ENCODE data around the gene HECTD4. TPM values are rescaled to one million over a fixed set of nuclear protein-coding genes. Genes with fewer than 3 reads are reported as not detected.

HECTD4 gene
- total RNA-seq, 1 donor from 2014 or later: 66.0 TPM

DNA sequence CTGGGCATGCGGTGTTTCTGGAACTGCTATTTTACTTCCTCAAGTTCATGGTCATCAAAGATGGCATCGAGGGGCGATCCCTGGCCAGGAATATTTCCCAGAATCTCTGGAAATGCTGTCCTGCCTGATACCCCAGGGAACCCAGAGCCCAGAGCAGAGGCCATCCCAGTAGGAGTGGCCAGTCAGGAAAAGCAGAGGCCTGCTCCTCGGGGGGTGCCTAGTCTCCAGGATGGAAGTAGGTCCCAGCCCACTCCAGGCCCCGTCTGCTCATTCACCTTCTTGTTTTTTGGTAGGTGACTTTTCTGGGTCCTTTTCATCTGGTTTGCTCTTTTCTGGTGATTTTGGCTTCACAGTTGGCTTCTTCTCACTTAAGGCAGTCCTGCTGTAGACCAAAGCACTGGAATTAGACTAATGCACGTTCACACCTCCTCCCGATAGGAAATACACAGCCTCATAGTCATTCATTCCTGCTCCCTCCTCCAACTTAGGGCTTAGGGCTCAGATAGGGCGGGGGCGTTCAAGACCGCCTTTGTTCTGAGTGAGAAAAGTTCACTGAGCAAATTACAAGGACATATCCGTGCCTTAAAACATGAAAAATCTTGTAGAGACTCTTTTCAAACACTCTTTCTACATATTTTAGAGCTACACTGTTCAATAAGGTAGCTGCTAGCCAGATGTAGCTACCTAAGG is 205.8 kb downstream of the HECTD4 start:
- DNase-seq: no peak

DNA sequence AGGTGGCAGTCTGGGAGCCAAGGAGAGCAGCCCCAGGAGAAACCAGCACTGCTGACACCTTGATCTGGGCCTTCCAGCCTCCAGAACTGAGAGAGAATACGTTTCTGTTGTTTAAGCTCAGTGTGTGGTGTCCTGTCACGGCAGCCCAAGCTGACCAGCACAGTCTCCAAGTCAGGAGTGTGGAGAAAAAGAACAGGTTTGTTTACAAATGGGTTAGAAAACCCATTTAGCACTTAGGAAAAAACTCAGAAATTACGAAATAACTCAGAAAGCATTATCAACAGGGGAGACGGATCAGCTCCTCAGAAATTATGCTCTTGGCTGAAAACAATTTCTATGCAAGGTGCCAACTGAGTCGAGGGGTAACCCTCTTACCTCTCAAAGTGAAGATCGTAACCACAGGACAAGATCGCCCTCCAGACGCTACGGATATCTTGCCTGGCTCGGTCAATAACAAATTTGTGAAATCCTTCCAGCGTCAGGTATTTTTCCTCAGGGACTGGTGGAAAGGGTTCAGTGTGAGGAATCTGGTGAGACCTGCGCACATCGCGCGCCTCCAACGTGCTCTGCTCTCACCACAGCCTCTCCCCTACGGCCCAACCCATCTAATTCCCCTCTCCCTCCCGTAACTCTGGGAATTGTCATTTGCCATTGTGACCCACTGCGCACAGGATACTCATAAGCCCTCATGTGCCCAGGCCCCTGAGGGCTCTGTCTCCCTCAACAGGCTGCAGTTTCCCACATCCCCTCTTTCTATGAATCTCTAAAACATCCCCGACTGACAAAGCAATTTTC is 206.7 kb downstream of the HECTD4 start:
- no peak for DNase-seq

DNA sequence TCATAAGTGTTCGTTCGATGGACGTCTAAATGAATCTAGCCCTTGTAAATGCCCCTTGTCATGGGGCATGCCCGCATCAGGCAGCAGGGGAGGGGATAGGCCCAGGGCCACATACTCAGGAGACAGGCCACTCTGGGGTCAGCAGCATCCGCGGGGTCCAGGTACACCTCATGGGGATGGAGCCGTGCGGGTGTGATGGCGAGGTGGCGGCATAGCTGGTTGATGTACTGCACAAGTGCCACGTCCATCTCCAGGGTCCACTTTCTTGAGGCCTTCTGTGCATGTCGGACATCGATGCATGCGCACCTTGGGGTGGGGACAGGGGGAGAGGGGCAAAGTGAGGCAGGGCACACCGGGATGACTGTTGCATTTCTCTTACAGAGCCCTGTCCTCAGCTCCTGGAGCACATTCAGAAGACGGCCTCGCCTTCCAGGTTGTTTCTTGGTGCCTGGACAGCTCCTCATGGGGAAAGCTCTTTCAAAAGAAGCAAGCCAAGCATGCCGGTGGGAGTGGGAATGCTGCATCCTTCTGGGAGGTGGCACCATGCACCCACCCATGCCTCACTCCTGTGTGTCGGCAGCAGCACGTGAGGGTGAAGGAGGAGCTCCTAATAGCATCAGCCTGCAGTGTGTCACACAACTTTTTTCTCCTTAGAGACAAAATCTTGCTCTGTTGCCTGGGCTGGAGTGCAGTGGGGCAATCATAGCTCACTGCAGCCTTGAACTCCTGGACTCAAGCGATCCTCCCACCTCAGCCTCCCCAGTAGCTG is 209.5 kb downstream of the HECTD4 start:
- no peak for DNase-seq

DNA sequence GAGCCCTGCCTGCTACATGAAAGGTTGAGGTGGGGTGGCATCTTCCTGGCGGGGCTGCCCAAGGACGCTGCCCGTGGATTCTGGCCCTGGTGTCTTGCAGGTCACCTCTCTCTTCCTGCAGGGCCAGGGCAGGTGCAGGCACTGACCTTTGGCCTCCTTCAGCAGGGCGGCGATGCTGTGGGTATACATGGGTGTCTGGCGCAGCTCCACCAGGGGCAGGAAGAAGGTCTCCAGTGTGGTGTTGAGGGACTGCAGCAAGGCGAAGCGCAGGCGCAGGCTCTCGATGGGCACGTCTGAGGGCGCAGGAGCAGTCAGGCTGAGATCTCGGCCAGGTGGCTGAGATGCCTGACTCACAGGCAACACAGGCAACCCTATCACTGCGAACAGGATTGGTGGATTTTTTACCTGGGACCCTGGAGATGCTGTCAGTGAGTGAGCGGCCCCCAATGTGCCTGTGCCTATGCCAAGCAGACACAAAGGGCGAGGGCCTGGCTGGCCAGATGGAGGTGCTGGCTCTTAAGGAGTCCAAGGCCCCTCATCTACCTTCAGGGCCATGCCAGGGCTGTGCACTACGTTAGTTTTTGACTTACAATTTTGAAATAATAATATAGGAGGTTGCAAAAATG is 211.1 kb downstream of the HECTD4 start:
- DNase-seq: no peak

DNA sequence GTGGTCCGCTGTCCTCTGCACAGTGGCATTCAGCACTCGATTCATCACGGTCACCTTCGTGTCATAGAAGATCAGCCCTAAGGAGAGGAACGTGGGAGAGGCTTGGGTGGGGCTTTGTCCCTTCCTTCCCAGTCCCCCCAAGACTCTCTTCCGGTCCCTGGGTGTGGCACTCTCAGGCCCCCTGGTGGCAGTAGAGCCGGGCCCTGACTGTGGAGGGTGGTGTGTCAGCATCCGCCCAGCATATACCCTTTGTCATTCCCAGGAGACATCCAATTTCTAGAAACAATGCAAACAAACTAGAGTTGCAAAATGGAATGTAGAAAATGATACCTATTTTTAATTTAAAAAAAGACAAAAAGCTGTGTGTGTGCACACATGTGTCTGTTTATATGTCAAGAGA is 211.9 kb downstream of the HECTD4 start:
- DNase-seq: no peak

DNA sequence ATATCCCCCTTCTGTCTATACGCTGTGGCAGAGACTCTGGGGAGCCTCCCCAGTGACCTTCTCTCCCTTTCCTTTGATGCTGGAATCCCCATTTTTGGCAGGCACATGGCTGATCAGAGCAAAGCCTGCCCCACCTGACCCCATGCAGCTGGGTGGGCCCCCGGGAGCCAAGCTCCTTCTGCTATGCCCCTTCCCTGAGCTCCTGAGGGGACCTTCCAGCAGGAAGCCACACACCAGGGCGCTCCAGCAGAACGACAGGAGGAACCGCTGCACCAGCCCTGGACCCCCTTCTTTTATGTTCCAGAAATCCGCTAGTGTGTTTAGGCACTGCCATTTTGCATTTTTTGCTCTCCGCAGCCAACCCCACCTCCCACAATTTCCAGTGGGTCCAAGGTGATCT is 212.3 kb downstream of the HECTD4 start:
- no peak for DNase-seq

DNA sequence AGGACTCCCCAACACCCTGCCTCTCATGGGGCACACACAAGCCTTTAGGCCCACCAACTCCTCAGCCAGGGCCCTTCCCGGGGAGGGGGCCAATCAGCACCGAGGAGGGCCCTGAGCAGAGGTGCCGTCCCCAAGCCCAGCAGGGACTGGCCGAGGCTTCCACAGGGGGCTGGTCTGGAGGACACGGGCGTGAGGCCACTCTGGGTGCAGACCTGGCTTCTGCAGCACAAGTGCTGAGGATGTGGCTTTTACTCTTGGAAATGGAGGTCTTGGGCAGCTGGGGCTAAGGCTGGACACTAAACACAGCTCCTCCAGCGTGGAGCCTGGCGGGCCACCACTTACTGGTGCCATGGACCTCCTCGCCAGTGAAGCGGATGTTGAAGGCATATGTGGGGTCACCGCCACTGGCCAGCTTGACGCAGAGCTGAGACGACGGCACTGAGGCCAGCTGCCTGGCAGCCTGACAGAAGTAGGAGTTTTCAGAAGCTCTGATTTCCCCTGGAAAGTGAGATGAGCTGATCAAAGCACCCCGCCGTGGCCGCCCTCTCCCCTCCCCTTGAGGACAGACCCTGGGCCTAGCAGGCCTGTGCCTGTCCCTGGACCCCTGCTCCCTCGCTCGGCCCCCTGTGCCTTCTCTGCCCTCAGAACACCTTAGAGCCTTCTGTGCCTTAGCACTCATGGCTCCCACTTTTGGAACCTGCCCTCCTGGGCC is 212.9 kb downstream of the HECTD4 start:
- no peak for DNase-seq

DNA sequence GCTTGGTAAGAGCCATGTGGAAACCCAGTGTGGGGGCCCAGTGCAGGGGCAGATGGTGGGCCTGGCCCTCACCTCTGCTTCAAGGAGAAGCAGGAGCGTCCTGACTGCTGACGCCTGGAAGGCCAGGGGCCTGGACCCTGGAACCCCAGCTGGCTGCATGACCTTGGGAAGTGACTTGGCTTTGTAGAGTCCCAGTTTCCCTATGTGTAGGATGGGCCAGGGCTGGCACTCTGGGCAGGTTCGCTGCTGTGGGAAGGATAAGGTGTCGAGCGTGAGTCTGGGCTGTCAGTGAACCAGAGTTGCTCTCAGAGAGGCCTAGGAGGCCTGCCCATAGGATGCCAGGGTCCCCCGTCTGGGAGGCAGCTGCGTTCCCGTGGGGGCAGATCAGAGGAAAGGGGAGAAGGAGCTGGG is 213.7 kb downstream of the HECTD4 start:
- DNase-seq: no peak

DNA sequence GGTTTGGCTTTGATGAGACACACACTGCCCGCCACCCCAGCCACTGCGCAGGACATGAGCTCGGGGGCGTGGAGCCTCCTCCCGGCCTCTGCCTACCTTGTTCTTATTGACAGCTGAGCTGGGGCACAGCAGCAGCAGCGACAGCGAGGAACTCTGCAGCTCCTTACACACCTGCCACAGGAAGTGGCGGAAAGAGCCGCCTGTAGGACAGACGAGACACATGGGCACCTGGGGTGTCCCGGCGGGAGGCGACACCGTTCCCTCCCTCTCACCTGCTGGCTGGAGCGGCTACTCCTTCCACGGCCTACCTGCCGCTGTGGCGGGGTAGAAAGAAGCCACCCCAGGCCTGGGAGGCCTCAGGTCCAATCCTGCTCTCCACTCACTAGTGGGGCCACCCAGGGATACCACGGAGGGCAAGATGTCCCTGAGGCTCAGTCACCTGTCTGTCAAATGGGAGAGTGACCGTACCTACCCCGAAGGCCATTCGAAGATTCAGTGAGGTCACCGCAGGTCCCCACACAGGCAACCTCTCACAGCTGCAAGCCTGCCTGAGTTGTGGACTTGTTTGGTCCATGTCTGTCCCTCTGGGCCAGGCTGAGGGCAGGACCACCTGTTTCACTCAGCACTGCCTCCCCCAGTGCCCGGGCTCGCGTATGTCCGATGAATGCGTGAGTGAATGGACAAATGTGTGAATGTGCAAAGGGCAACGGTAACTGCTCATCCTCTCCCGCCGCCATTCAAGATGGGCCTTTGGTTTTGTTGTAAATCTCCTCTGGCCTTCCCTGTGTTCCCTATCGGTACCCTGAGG is 214.3 kb downstream of the HECTD4 start:
- no peak for DNase-seq

DNA sequence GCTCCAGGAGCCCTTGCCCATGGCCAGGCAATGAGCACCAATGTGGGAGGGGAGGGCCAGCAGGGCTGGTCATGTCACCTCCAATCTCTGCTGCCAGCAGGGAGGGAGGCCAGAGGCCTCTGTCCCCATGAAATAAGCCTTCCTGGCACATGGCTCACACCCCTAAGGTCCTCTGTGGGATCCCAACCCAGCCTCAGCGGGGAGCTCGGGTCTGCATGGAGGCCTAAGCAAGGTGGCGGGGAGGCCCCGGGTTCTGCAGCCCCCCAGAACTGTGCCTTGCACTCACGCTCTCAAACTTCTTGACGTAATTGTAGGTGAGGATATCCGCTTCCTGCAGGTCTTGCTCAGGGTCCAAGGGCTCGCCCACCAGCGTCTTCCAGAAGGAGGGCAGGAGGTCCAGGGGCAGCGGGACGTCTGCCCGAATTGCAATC is 215.2 kb downstream of the HECTD4 start:
- DNase-seq: no peak

DNA sequence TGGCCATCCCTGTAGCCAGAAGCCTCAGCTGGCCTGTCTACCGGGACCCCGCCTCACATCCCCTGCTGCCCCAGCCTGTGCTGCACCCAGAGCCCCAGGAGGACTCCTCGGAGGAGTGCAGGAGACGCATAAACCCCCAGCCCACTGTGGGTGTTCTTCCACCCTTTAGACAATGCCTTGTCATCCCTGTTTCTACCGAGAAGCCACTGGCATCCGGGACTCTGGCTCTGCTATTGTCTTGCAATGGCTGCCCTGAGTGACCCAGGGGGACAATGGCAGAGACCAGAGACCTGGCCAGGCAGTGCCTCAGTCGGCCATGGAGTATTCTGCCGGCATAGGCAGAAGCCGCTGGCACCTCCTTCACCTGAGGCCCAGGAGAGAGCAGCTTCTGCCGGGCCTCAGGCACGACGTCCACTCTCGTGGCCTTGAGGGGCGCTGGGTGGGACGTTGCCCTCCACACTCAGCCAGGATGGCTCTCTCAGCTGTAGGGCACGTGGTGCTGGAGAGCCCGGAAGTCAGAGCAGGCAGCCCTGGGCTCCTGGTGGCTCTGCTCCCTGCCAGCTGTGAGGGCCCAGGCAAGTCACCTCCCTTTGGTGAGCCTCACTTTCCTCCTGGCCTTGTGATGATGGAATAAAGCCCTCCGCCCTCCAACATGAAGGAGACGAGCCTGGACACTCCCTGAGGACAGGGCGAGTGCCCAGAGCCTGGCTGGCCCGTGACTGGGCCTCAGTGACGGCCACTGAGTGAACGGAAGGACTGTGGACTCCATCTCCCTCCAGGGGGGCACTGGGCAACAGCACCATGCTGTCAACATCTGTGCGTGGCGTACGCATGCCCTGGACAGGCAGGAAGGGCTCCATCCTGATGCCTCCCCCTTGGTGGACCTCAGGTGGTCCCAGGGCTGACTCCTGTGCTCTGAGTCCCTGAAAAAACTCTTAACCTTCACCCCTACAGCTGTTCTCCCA is 215.9 kb downstream of the HECTD4 start:
- DNase-seq: no peak

DNA sequence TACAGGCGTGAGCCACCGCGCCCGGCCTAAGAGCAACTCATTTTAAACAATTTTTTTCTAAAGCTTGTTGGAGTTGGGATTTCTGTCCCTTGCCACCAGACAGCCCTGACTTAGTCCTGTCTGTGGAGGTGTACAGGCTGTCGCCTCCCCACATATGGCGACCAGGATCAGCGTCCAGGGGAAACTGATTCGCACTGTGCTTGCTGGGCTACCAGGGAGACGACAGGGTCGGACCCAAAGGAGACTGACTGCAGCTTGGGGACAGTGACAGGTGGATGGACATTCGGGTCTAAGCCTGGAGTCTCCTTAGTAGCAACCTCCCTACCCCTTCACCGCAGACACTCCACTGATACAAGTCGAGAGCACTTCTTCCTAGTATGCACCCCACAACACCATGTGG is 216.6 kb downstream of the HECTD4 start:
- no peak for DNase-seq

DNA sequence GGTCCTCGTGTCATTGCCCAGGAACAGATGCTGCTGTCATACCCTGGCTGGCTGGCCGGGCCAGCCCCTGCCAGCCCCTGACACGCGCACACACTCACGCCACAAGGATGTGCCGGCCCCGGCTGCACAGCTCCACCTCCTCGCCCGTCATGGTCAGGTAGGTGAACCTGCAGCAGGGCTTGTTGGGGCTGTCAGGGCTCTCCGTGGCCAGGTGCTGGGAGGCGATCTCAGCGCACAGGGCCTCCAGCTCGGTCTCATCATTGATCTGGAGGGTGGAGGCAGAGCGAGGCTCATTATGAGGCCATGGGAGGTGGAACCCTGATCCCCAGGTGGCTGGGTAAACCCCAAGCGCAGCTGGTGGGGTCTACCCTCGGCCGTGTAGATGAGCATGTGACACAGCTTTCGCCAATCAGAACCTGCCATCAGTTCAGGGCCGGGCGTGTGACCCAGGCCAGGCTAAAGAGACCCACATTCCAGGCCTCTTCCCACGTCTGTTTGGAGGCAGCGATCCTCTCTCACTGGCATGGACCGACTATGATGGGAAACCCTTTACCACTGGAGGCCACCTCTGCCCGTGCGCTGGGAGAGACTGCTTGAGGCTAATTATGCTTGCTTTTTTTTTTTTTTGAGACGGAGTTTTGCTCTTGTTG is 218.1 kb downstream of the HECTD4 start:
- no peak for DNase-seq

DNA sequence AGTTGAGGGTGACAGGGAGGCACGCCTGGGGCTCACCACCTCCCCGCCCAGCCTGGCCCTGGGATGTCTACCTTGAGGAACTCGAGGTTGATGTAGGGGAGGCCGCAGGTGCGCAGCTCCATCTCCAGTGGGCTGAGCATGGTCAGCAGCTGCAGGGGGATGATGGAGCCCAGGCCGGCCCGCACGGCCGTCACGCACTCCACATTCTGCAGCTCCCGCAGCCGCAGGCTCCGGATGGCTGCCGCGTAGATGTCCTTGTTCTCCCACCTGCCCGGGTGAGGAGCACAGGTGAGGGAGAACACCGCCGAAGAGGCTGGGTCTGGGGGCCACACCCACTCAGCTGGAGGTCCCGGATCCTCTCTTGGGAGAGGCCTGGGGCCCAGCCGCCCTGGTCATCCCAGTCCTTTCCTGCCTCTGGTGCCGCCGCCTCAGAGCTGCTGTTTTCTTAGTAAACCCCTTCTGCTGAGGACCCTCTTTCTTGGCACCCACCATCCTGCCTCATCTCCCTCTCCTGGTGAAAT is 218.7 kb downstream of the HECTD4 start:
- no peak for DNase-seq

DNA sequence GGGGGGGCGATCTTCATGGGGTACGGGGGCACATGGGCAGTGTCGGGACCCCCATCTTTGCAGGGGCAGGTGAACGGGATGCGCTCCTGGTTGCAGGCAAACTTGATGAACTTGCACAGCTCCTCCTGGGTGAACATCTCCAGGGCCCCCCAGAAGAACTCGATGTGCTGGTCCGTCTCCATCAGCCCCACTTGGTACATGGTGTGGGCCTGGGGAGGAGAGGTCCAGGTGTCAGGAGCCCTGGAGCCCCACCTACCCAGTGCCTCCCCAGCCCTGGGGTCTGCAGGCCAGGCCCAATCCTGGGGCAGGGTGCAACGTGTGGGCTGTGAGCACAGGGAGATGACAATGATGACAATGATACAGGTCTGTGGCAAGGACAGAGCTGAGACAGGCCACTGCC is 219.2 kb downstream of the HECTD4 start:
- DNase-seq: no peak

DNA sequence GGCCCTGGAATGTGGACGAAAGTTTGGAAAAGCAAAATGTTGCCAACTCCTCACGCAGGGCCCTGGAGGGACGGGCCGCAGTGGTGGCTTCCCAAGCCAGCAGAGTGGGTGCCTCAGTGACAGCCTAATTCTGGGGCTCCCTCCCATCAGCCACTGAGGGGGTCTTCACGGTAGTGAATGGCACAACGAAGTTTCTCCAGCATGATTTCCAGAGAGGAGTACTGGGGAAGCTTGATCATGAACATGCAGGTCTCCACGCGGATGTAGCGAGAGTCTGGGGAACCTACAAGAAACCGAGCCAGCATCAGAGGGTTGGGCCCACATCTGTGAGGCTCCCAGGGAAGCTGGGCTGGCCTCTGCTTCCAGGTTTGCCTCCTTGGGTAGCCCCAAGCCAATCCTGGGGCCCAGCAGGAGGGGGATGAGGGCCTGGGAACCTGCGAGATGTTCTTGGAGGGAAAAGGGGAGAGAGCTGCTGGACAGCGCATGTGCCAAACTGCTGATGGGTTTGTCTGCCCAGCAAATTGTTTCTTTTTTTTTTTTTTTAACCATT is 219.9 kb downstream of the HECTD4 start:
- DNase-seq: no peak

DNA sequence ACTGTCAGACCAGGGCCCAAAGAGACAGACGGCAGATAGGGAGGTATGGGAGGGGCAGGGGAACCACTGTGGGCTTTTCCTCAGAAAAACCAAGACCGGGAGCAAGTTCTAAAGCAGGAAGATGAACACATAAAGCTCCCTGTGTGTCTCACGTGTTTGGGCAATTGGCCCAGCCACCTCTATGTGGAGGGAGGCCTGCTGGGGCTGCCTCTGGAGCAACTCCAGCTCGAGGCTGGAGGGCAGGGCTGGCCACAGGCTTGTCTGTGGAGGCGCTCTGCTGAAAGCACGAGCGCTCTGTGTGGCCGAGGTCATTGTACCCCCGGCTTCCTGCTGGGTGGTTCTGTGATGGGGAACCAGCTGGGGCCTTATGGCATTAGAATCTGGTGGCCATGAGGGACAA is 220.5 kb downstream of the HECTD4 start:
- DNase-seq: no peak

DNA sequence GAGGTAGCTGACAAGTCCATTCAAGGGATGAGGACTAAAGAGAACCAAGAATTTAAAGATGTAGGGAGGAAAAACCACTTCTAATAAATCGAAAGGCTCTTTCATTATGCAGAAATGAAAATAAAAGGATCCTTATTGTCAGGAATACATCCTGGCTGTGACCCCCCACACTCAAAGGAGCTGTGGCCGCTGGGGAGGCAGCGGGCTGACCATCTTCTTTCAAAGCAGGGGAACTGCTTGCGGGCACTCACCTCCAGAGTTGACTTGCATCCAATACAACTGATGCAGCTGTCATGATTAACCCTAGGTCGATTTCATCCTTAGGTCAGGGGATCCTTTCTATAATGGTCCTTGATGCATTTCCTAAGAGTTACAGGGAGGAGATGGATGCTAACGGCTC is 221.6 kb downstream of the HECTD4 start:
- no peak for DNase-seq

DNA sequence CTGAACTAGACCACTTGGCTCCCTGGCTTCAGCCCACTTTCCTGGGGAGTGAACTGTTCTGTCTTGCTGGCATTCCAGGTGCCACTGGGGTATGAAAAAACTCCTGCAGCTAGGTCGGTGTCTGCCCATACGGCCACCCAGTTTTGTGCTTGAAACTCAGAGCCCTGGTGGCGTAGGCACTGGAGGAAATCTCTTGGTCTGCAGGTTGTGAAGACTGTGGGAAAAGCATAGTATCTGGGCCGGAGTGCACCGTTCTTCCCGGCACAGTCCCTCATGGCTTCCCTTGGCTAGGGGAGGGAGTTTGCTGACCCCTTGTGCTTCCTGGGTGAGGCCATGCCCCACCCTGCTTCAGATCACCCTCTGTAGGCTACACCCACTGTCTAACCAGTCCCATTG is 223.1 kb downstream of the HECTD4 start:
- DNase-seq: no peak

Data from skin of body (tissue), 2 donors.